WTC11 (cell line): ENCODE results near the gene GAB1. TPM values are rescaled to one million over a fixed set of nuclear protein-coding genes. Genes with fewer than 3 reads are reported as not detected.

Source experiments
- ATAC-seq: fragments of 200-7000 bp; cut with Tn5 transposase; 2 replicates; pipeline ENCODE4 v1.10.0; 2021; ENCODE audit warnings: mild to moderate bottlenecking, moderate library complexity
- CTCF ChIA-PET: fragments of 300-600 bp; sonication (Branson Sonifier 250); formaldehyde crosslinking; loops from one replicate; lab custom pipeline; 2021; ENCODE audit warnings: antibody characterized with exemption; lab: Charles Lee
- POLR2A ChIA-PET: fragments of 350-600 bp; sonication (Branson Sonifier 250); formaldehyde crosslinking; loops from one replicate; lab custom pipeline; 2021; ENCODE audit warnings: antibody characterized with exemption; lab: Charles Lee
- DNase-seq: peaks from one replicate; pipeline ENCODE4 v3.0.0; 2021; ENCODE audit warnings: low spot score
- H3K27ac Mint-ChIP-seq: 2 replicates; pipeline ENCODE4 v1.8.0; 2021; ENCODE audit warnings: mixed read lengths
- H3K27me3 Mint-ChIP-seq: 2 replicates; pipeline ENCODE4 v1.8.0; 2021; ENCODE audit warnings: low read depth, mild to moderate bottlenecking, moderate library complexity, mixed read lengths
- H3K36me3 Mint-ChIP-seq: 2 replicates; pipeline ENCODE4 v1.8.0; 2021; ENCODE audit warnings: mixed read lengths
- H3K4me1 Mint-ChIP-seq: 2 replicates; pipeline ENCODE4 v1.8.0; 2022; ENCODE audit warnings: mixed read lengths
- H3K4me3 Mint-ChIP-seq: 2 replicates; pipeline ENCODE4 v1.8.0; 2021; ENCODE audit warnings: mild to moderate bottlenecking, moderate library complexity, mixed read lengths
- H3K9me3 Mint-ChIP-seq: 2 replicates; pipeline ENCODE4 v1.8.0; 2021; ENCODE audit warnings: mixed read lengths
- E2F4 ChIP-seq: sonication (generic); formaldehyde crosslinking; IDR thresholded peaks from 2 replicates; pipeline ENCODE4 v1.8.1; 2022; ENCODE audit warnings: low read depth, mild to moderate bottlenecking, moderate library complexity, missing genetic modification reagents, borderline replicate concordance
- FOXP1 ChIP-seq: sonication (generic); formaldehyde crosslinking; IDR thresholded peaks from 2 replicates; pipeline ENCODE4 v1.8.0; 2022; ENCODE audit warnings: missing genetic modification reagents, mild to moderate bottlenecking, moderate library complexity, borderline replicate concordance
- GABPB1 ChIP-seq: sonication (generic); formaldehyde crosslinking; IDR thresholded peaks from 2 replicates; pipeline ENCODE4 v1.8.1; 2023; ENCODE audit warnings: mild to moderate bottlenecking, missing genetic modification reagents
- MAX ChIP-seq: sonication (generic); formaldehyde crosslinking; IDR thresholded peaks from 2 replicates; pipeline ENCODE4 v1.8.0; 2022; ENCODE audit warnings: mild to moderate bottlenecking, missing genetic modification reagents
- MLX ChIP-seq: sonication (generic); formaldehyde crosslinking; IDR thresholded peaks from 2 replicates; pipeline ENCODE4 v1.8.1; 2023; ENCODE audit warnings: mild to moderate bottlenecking, missing genetic modification reagents, moderate library complexity
- NR1H2 ChIP-seq: sonication (generic); formaldehyde crosslinking; IDR thresholded peaks from 2 replicates; pipeline ENCODE4 v1.9.0; 2021; ENCODE audit warnings: mild to moderate bottlenecking, moderate library complexity, missing genetic modification reagents
- PREB ChIP-seq: sonication (generic); formaldehyde crosslinking; IDR thresholded peaks from 2 replicates; pipeline ENCODE4 v1.8.1; 2022; ENCODE audit warnings: mild to moderate bottlenecking, missing genetic modification reagents, moderate library complexity, borderline replicate concordance
- ZNF281 ChIP-seq: sonication (generic); formaldehyde crosslinking; IDR thresholded peaks from 2 replicates; pipeline ENCODE4 v1.8.0; 2023; ENCODE audit warnings: mild to moderate bottlenecking, missing genetic modification reagents
- microRNA-seq: library from miRNA; unstranded; fragments of <30 nt; microRNA quantifications from one replicate; pipeline ENCODE4 v1.2.0, GENCODE V29; 2022; ENCODE audit warnings: borderline number of aligned reads
- total RNA-seq: library from RNA; stranded (reverse); gene quantifications from 3 replicates; pipeline ENCODE4 v1.2.3, GENCODE V29; 2021

The GAB1 gene
- total RNA-seq, 1 experiment from 2014 or later: 17.4 TPM

- POLR2A ChIA-PET: no interaction called here
- H3K4me1 Mint-ChIP-seq: peaks cover 21% of the 10 kb centered on the region
- H3K4me3 Mint-ChIP-seq: no peak overlapping the region
- ATAC-seq: no peak
- no peak overlapping the region for H3K27ac Mint-ChIP-seq
- CTCF ChIA-PET: no interaction called here
- H3K36me3 Mint-ChIP-seq: peaks cover 62% of the 10 kb centered on the region
- TF ChIP-seq E2F4 (no peak), PREB (no peak), NR1H2 (CRISPR knock-in tag) (no peak), FOXP1 (CRISPR knock-in tag) (no peak), ZNF281 (CRISPR knock-in tag) (no peak), MAX (no peak), MLX (no peak), GABPB1 (no peak)
- H3K9me3 Mint-ChIP-seq: no peaks in the 10 kb centered on the region
- no peaks in the 10 kb centered on the region; the same call in 1 of the 2 replicates for H3K27me3 Mint-ChIP-seq
- no peak for DNase-seq
These were observed 181.1 kb downstream of the GAB1 start for GRCh38 chr4:143517764-143518163.

Small RNAs within 50 kb of the gene (microRNA-seq; reads per million reads assigned to microRNA genes)
- not detected for gene MIR3139

Other genes with a start within 250 kb of the GAB1 start
- 9.9 to 10.3 TPM (median 10.0 TPM) in 3 replicates for gene USP38, start 152.0 kb upstream of the GAB1 start, total RNA-seq
- gene SMARCA5, start 176.8 kb downstream of the GAB1 start, total RNA-seq: 89.6 to 98.8 TPM (median 91.1 TPM) in 3 replicates